ENCODE results near the gene PCYT2.
"Not testable (repeated sequence)": the region's sequence is repeated elsewhere in the genome, so short reads cannot be mapped to it uniquely, and the experiment has no call there.

- not testable (repeated sequence) for TF ChIP-seq CTCF (IDR thresholded peaks at IDR 0.05 in 2 of 3, conservative IDR thresholded peaks at IDR 0.05 in 1 of 3; ENCODE audit: borderline replicate concordance in 1 of 3, insufficient read depth in 1 of 3, low read depth in 2 of 3, low read length in 2 of 3); SP1 (IDR thresholded peaks at IDR 0.05; ENCODE audit: low read depth); POLR2A (IDR thresholded peaks at IDR 0.05; ENCODE audit: borderline replicate concordance, extremely low read depth, insufficient read depth, insufficient read length); ATF3 (IDR thresholded peaks at IDR 0.05); JUND (IDR thresholded peaks at IDR 0.05); REST (IDR thresholded peaks at IDR 0.05; ENCODE audit: low read depth); MAX (IDR thresholded peaks at IDR 0.05); POLR2AphosphoS5 (IDR thresholded peaks at IDR 0.05; ENCODE audit: low read depth, low read length); RAD21 (IDR thresholded peaks at IDR 0.05; ENCODE audit: low read depth); ZBTB33 (IDR thresholded peaks at IDR 0.05; ENCODE audit: extremely low read depth, insufficient replicate concordance, low read length); EZH2 (IDR thresholded peaks at IDR 0.05)
These were observed 7.1 kb upstream of the PCYT2 start for GRCh38 chr17:81918333-81918669.
